NCI-H1930 (cell line): ENCODE measurements around the gene SLC25A48.

ENCODE experiments used
- DNase-seq, 2 experiments: peaks; one replicate each; lab custom pipeline; 2025; lab: John Stamatoyannopoulos, UW

SLC25A48 gene, protein sequence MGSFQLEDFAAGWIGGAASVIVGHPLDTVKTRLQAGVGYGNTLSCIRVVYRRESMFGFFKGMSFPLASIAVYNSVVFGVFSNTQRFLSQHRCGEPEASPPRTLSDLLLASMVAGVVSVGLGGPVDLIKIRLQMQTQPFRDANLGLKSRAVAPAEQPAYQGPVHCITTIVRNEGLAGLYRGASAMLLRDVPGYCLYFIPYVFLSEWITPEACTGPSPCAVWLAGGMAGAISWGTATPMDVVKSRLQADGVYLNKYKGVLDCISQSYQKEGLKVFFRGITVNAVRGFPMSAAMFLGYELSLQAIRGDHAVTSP

DNA sequence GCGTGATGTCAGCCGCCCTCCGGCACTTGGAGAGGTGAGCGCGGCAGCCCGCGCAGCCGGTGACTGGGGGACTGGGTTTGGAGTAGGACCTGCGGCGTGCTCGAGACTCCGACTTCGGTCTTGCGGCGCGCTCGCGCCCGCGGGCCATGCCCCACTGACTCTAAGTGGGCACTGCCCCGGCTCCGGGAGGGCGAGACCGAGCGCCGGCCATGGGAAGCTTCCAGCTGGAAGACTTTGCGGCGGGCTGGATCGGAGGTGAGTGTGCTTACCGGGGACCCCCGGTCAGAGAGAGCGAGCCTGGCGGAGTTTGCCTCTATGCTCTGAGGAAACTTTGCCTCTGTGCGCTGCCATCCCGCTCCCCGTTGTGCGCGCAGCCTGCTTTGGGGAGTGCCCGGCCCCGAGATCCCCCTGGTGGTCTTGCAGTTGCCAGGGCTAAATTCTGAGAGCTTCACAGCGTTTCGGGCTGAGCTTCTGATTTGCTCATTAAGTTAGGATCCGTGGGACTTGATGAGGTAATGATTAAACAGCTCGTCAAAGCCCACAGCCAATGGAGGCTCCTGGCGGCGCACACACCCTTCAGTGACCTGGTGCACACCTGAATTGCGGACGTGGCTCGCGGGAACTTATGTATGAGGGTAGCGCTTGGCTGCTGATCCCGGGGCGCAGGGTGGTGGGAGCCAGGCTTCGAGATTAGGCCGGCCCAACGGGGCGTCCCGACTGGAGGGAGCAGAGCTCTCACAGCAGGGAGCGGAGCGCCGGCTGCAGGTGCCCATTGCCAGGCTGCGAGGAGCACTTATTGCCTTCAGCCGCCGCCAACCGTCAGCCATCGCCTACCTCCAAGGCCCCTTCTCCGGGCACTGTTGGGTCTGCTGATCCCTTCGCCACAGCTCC lies at the start of gene SLC25A48:
Gene SLC25A48, plus strand, starts transcription at position 25 of the 891 bp plus-strand sequence. Its CDS starts 185 bp downstream, at position 210.
- DNase-seq = peak; percentile 44 to 48

DNA sequence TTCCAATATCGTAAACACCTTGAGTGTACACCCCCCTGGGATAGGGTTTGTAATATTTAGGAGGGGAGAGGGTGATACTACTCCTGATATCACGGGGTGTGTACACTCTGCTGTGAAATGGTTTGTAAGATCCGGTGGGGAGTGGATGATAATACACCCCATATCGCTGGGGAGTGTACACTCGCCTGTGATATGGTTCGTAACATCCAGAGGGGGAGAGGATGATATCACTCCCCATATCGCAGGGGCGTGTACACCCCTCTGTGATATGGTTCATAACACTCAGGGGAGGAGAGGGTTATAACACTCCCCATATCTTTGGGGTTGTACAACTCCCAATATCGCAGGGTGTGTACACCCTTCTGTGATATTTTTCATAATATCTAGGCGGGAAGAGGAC lies 33.8 kb upstream of the SLC25A48 start:
- DNase-seq = no peak

DNA sequence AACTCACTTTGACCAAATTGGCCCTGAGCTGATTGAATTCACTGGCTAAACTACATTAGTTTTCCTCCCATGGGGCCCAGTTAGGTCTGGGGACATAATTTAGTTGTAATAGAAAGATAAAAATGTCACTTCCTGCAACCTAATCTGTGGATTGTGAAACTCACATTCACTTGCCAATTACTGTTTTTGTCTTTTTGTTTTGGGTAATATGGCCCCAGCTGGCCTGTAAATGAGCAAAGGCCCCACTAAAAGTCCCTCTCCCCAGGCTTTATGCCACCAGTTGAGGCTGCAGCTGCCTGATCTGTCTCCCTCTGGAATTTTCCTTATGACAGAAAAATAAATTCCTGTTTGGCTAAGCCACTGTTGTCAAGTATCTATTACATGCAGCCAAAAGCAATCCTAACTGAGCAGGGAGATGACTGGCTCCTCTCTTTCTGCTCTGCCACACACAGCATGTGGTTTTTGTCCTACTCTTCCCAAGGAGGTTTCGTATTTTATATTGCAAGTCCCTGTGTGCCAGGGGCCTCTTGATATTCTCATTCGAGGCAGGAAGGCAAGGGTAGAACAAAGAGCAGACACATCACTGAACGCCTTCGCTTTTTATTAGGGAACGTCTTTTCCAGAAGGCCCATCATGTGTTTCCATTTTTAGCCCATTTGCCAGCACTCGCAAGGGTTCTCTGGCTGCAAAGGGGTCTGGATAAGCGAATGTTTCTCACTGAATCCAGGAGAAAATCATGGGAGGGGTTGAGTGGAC lies 24.1 kb upstream of the SLC25A48 start:
- peak in 1 of 2 experiments; percentile 17 for DNase-seq

DNA sequence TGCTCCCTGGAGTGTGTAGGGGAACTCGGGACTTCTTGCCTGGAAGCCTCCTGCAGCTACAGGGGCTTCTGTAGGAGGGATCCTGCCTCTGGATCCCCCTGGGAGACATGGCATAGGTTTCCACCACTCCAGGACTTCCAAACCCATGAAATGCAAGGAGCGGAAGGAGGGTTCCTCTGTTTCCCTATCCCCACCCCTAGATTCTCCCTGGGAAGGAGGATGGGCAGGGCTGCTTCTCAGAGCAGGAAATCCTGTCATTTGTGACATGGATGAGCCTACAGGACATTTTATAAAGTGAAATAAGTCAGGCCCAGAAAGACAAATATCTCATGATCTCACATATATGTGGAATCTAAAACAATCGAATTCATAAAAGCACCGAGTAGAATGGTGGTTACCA lies 23.5 kb upstream of the SLC25A48 start:
- no peak for DNase-seq

DNA sequence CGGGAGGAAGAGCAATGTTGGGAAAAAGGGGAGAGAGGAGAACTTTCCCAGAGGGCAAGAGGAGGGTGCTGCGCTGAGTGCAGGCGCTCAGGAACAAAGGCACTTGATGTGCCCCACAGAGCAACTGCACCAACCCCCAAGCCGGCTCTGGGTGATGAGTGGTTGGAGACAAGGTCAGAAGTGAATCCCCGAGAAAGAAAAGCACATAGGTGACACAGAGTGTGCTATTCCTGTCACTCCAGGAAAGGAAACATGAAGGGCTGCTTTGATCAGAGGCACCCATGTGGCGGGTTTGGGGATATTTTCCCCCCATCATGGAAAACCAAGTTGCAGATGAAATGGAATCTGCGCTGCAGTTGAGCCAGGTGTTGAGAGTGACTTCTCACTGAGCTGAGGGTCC lies 20.7 kb upstream of the SLC25A48 start:
- no peak for DNase-seq

DNA sequence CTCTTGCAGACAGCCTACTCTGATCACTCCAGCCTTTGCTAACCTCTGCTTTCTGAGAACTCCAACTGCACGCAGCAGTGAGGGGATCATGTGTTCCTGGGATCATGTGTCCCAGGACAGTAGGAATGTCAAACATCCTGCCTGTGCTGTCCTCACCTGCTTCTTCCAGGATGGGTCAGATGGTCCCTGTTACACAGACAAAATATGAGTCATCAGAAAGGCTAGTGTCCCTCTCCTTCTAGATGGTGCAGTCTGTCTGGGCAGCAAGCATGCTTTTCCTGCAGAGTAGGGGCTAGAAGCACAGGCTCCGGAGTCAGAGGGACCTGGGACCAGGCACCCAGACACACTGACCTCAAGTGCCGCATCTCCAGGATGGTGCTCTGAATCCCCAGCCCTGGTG lies 20.1 kb upstream of the SLC25A48 start:
- DNase-seq = no peak

DNA sequence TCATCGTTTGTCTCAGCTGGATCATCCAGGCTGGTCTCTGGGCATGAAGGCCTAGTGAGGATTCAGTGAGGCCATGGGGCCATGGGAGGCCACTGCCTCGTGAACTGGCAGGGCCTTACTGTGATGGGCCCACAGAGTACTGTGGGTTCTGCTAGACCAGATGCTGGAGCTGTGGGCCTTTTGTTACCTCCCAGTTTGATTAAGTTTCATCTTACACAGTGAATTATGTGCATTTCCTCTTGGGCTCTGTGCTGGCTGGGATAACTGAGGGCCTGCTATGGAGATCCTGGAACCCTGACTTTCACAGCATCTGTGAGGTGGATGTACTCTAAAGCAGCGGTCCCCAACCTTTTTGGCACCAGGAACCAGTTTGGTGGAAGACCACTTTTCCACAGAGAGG lies 19.7 kb upstream of the SLC25A48 start:
- DNase-seq = no peak

DNA sequence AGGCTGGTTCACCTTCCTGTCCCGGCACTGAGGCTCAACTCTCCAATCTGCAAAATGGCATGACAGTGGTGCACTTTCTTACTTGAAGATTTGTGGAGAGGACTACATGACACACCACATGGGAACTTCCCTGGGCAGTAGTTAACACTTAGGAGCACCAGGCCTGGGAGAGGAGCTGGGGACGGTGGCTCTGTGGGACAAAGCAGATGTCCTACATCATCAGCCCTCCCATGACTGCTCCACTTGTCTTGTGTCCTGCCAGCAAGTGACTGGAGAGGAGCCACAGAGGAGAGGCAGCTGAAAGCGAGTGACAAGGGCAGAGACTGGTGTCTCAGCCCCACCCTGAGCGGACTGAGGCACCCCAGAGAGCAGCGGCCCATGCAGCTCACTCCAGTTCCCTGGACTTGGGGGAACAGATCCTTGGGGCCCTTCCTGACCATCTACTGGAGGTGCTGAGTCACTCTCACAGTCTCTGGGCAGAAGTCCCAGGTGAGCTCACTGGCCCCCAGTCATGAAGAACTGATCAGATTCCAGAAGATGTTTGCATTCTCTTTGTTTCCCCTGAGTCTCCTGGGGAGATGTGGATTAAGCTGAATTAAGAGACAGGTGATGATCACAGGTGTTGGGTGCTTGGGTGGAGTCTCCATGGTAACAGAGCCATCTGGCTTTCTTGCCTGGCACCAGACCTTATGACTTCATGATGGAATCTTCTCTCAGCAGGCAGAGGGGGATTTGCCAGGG lies 13.2 kb upstream of the SLC25A48 start:
- no peak for DNase-seq

DNA sequence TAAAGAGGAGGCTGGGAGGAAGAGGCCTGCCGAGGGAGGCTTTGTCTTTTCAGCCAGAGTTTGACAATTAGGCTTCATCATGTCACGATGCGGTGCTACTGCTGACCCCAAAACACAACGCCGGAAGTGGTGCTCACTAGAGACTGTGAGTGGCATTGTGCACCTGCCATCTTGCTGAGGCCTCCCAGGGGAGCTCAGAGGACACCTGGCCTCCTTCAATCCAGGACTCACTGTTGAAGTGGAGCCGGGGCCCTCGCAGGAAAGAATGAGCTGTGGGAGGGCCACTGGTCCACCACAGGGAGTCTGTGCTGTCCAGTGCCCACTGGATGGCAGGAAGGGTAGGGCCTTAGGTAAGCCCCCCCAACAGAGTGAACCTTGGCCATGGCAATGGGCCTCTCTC lies 12.7 kb upstream of the SLC25A48 start:
- no peak for DNase-seq

DNA sequence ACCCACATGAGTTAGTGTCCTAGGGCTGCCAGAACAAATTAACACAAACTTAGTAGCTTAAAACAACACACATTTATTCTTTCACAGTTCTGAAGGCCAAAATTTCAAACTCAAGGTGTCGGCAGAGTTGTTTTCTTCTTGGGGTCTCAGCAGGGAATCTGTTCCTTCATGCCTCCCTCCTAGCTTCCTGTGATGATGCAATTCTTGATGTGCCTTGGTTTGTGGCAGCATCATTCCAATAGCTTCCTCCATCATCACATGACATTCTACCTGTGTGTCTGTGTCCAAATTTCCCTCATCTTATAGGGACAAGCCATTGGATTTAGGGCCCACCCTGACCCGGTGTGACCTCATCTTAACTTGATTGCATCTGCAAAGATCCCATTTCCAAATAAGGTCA lies 12.2 kb upstream of the SLC25A48 start:
- DNase-seq = no peak

DNA sequence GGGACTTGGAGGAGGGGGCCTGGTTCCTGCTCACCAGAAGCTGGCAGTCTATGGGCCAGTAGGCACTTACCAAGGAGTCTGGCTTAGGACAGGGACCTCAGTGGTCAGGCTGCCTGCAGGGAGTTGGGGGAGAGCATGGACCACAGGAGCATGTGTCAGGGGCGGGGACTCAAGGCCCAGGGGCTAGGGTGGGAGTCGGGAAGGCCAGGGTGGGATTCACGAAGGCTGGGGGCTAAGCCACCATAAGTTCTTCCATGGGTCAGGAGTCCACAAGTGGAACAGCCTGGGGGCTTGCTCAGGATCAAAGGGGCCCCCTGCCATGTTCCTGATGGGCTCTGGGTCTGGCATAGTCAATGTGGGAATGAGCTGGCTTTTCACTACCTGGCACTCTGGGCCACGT lies 11.5 kb upstream of the SLC25A48 start:
- no peak for DNase-seq

DNA sequence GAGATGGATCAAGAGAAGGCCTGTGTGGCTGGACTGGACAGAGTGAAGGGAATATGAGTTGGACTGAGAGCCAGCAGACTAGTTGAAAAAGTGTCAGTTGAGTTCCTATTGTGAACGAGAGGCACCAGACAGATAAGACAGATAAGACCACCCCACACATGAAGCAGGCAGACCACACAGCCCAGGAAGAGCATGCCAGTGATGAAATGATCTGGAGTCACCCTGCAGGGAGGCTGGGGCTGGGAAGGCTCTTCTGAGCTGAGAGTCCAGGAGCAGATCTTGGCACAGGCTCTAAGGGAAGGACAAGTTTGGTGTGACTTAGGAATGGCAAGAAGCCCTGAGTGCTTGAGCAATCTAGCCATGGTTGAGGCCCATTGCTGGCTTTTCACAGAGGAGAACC lies 10.6 kb upstream of the SLC25A48 start:
- DNase-seq = no peak

DNA sequence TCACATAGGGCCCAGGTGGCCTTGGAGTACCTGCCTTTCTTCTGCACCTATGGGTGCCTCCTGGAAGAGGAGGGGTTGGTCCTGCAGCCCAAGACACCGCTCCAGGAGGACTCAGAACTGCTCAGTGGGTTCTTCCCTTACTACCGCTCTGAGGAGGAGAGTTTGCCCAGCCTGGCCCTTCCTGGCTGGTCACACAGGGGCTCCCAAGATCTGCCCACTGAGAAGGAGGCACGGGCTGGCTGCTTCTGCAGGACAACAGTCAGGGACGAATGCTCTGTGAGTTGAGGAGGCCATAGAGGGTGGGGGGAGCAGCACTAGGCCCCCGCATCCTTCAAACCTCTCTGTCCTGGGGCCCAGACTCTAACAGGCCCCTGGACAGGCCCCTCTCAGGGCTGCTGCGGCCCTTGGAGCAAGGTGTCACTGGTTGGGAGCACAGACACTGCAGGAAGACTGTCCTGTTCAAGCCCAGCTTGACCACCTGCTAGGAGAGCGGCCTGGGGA lies 9.9 kb upstream of the SLC25A48 start:
- DNase-seq = no peak

DNA sequence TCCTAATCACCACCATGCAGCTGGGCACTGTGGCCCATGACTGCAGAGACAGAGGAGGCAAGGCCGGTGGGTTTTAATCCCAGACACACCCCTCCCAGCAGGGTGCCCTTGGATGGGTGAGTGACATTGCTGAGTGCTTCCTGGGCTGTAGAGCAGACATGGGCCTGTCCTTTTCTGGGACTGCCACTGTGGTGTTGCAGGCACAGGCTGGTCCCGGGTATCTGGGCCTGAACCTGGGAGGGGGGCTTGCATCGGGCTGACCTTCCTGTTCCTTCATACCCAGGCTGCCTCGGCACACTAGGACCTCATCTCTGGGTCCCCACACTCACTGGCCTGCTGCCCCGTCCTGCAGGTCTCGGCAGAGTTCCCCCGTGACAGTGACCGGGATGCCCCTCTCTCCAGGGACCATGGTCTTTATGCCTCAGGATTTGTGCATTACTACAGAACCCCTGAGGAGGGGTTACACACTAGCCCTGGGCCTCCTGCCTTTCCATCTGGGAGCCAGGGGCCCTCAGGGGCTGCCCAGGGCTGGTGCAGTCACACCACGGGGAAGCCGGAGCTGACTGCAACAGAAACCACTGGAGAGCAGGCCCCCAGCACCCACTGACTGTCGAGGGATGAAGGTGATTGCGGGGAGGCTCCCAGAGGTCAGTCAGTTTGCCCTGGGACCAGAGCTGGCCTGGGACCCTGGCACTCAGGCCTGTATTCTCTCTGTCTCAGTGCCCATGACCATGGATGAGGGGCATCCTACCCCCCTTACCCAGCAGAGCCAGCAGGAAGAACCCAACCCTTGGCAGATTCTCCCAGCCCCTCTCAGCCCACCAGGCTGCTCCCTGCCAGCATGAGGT lies 8.9 kb upstream of the SLC25A48 start:
- no peak for DNase-seq

DNA sequence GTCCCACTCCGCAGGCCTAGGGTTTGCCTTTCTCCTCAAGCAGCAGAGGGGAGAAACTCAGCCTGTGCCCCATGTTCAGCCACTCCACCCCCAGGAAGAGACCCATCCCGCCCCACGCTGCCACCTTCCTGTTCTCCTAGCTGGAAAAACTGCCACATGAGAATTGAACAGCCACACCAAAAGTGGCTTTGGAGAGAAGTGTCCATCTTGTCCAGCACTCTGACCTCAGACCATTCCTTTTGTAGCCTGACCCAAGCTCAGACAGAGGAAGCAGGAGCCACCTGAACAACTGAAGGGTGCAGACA lies 8.3 kb upstream of the SLC25A48 start:
- DNase-seq = no peak

DNA sequence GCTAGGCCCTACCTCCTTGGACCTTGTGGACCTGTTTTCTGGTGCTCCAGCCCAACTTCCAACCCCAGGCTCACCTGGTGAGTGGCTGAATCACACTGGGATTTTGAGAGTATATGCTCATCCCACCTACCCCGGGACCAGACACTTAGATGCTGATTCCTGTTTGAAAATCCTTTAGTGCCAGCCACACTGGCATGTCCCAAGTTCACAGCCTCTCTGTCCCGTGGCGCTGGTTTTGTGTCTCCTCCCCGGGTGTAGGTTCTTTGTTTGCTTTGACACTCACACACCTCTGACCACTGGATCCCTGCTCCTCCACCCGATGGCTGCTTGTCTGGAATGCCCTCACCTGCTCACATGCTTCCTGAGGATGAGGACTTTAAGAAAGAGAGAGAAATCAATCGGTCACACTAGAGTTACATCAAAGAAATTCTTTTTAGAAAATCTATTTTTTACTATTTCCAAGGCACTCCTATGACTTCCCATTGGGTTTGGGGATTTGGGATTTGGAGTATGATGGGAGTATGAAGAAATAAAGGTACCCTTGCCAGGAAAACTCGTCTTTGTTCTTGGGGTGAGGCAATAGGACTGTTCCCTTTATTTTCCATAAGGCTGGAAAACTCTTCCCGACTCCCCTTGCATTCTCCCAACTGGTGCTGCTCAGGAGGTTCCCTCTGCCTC lies 7.3 kb upstream of the SLC25A48 start:
- no peak for DNase-seq

DNA sequence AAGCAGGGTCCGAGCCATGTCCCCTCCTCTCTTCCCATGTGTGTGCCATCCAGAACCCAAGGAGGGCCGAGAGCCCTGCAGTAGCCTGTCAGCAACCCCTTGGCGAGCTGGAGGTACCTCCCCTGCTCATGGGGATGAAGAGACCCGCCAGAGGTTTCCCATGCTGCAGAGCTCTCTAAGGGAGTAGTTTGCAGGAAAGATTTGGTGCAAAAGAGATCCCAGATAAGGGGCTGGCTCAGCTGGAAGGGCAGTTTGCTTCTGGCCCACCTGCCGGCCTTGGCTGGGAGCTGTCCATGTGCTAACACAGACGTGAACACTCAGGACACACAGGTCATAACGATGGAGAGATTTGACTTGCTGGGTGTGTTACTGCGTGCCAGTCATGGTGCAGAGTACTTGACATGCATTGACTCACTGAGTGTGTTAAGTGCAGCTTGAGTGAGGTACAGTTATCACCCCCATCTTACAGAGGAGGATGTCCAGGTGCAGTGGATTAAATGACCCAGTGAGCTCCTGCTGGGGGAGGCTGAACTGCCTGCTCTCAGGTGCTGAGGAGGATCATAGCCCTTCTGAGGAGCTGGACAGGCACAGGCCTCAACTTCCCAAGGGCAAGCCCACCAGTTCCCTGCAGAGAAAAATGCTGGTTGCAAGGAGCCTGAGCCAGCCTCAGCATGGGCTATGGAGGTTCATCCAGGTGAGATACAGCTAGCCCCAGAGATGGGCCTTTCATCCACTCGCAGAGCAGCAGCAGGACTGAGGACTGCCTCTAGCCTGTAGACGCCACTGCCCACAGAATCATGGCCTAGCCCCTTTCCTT lies 6.3 kb upstream of the SLC25A48 start:
- DNase-seq = no peak

DNA sequence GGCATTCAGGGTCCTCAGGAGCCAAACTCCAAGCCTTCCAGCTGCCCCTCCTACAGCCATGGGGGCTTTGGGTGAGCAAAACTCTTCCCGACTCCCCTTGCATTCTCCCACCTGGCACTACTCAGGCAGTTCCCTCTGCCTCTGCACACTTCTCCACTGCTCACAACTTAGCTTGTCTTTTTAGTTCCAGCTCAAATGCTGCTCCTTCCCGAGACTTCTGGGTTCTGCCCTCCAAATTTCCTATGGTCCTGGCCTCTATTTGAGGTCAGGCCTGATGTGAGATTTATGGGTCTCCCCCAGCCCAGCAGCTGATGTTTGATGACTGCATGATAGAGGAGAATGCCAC lies 5.7 kb upstream of the SLC25A48 start:
- DNase-seq = no peak

DNA sequence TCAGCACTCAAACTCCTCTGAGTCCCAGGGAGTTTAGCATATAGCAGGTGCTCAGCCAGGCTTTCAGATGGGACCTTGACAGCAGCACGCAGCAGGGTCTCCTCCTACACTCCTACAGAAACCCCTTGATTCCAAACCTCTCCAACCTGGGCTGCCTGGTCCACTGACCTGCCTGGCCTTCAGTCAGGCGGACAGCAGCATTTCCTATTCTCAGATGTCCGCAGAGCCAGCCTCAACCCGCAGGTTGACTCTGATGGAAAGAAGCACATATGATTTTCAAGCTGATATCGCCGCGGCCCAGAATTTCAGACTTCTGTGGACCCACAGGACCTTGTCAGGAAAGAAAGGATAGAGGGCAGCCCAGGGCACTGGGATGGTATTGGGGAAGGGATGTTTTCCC lies 5.3 kb upstream of the SLC25A48 start:
- DNase-seq = no peak
